ENCODE results near the gene PCGF1.
A peak's percentile ranks its signal among the peaks of the same experiment; 100 is the strongest.

Gene PCGF1

GRCh38 chr2:74464406-74464805, 43.1 kb downstream of the PCGF1 start:
- no peak for TF ChIP-seq ZNF565 (CRISPR knock-in tag; conservative IDR thresholded peaks at IDR 0.05; ENCODE audit: low read depth)
- TF ChIP-seq ZC3H10 (CRISPR knock-in tag; IDR thresholded peaks at IDR 0.05) = no peak
- TF ChIP-seq, protein P1, sequence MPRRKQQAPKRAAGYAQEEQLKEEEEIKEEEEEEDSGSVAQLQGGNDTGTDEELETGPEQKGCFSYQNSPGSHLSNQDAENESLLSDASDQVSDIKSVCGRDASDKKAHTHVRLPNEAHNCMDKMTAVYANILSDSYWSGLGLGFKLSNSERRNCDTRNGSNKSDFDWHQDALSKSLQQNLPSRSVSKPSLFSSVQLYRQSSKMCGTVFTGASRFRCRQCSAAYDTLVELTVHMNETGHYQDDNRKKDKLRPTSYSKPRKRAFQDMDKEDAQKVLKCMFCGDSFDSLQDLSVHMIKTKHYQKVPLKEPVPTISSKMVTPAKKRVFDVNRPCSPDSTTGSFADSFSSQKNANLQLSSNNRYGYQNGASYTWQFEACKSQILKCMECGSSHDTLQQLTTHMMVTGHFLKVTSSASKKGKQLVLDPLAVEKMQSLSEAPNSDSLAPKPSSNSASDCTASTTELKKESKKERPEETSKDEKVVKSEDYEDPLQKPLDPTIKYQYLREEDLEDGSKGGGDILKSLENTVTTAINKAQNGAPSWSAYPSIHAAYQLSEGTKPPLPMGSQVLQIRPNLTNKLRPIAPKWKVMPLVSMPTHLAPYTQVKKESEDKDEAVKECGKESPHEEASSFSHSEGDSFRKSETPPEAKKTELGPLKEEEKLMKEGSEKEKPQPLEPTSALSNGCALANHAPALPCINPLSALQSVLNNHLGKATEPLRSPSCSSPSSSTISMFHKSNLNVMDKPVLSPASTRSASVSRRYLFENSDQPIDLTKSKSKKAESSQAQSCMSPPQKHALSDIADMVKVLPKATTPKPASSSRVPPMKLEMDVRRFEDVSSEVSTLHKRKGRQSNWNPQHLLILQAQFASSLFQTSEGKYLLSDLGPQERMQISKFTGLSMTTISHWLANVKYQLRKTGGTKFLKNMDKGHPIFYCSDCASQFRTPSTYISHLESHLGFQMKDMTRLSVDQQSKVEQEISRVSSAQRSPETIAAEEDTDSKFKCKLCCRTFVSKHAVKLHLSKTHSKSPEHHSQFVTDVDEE (CRISPR knock-in tag; IDR thresholded peaks at IDR 0.05) = no peak
- TF ChIP-seq ZFP30 (CRISPR knock-in tag; IDR thresholded peaks at IDR 0.05) = no peak
- TF ChIP-seq PPARA (CRISPR knock-in tag; IDR thresholded peaks at IDR 0.05; ENCODE audit: borderline replicate concordance) = no peak
- no peak for TF ChIP-seq GLIS3 (CRISPR knock-in tag; IDR thresholded peaks at IDR 0.05)
- TF ChIP-seq CSRNP3 (CRISPR knock-in tag; IDR thresholded peaks at IDR 0.05) = no peak
- no peak for TF ChIP-seq RARB (CRISPR knock-in tag; IDR thresholded peaks at IDR 0.05)
- TF ChIP-seq SNAI2 (CRISPR knock-in tag; IDR thresholded peaks at IDR 0.05) = no peak
- TF ChIP-seq TCF4 (CRISPR knock-in tag; IDR thresholded peaks at IDR 0.05; ENCODE audit: borderline replicate concordance) = no peak
- TF ChIP-seq, protein P2, sequence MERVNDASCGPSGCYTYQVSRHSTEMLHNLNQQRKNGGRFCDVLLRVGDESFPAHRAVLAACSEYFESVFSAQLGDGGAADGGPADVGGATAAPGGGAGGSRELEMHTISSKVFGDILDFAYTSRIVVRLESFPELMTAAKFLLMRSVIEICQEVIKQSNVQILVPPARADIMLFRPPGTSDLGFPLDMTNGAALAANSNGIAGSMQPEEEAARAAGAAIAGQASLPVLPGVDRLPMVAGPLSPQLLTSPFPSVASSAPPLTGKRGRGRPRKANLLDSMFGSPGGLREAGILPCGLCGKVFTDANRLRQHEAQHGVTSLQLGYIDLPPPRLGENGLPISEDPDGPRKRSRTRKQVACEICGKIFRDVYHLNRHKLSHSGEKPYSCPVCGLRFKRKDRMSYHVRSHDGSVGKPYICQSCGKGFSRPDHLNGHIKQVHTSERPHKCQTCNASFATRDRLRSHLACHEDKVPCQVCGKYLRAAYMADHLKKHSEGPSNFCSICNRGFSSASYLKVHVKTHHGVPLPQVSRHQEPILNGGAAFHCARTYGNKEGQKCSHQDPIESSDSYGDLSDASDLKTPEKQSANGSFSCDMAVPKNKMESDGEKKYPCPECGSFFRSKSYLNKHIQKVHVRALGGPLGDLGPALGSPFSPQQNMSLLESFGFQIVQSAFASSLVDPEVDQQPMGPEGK (CRISPR knock-in tag; IDR thresholded peaks at IDR 0.05; ENCODE audit: borderline replicate concordance) = no peak
- TF ChIP-seq ESRRG (CRISPR knock-in tag; IDR thresholded peaks at IDR 0.05) = no peak
- TF ChIP-seq TOX (CRISPR knock-in tag; IDR thresholded peaks at IDR 0.05; ENCODE audit: borderline replicate concordance) = no peak
- no peak for TF ChIP-seq POU6F1 (CRISPR knock-in tag; IDR thresholded peaks at IDR 0.05; ENCODE audit: borderline replicate concordance, low read depth)
- TF ChIP-seq BACH2 (CRISPR knock-in tag; IDR thresholded peaks at IDR 0.05; ENCODE audit: borderline replicate concordance) = no peak
- TF ChIP-seq ZNF70 (CRISPR knock-in tag; IDR thresholded peaks at IDR 0.05) = no peak
- no peak for TF ChIP-seq CREB5 (CRISPR knock-in tag; IDR thresholded peaks at IDR 0.05; ENCODE audit: low read depth)
- TF ChIP-seq ARNTL (CRISPR knock-in tag; IDR thresholded peaks at IDR 0.05; ENCODE audit: borderline replicate concordance, low read depth) = no peak
- peak; percentile 16 for ATAC-seq

DNA sequence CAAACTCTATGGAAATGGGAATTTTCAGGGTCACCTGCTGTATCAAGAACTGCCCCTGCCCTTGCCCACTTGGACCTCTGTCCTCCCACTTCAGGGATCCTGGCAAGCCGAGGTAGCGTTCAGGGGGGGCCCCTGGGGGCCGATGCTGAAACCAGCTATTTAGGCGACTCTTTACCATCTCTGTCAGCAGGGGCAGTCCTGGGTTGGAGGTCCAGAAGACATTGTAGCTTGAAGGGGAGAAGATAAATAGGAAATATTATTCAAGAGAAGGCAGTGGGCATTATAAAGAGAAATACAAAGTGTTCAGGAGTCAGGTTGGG, 44.7 kb downstream of the PCGF1 start:
- no peak for TF ChIP-seq GLIS3 (CRISPR knock-in tag; IDR thresholded peaks at IDR 0.05)
- no peak for TF ChIP-seq CSDC2 (CRISPR knock-in tag; IDR thresholded peaks at IDR 0.05)
- TF ChIP-seq ZNF8 (CRISPR knock-in tag; IDR thresholded peaks at IDR 0.05) = no peak
- no peak for TF ChIP-seq RARB (CRISPR knock-in tag; IDR thresholded peaks at IDR 0.05)
- no peak for TF ChIP-seq ESRRG (CRISPR knock-in tag; IDR thresholded peaks at IDR 0.05)
- TF ChIP-seq TOX (CRISPR knock-in tag; IDR thresholded peaks at IDR 0.05; ENCODE audit: borderline replicate concordance) = no peak
- no peak for TF ChIP-seq POU6F1 (CRISPR knock-in tag; IDR thresholded peaks at IDR 0.05; ENCODE audit: borderline replicate concordance, low read depth)
- no peak for TF ChIP-seq OSR1 (CRISPR knock-in tag; IDR thresholded peaks at IDR 0.05)
- no peak for TF ChIP-seq ISL1 (CRISPR knock-in tag; IDR thresholded peaks at IDR 0.05)
- no peak for TF ChIP-seq ZFP3 (CRISPR knock-in tag; IDR thresholded peaks at IDR 0.05)
- ATAC-seq = no peak

Measured in SK-N-SH treated with all-trans-retinoic acid at 6 μM for 48 hours (cell line).